ENCODE results near the gene C1QA. TPM values are rescaled to one million over a fixed set of nuclear protein-coding genes. Genes with fewer than 3 reads are reported as not detected.

Gene C1QA
- total RNA-seq, 2 donors from 2014 or later: not detected

DNA sequence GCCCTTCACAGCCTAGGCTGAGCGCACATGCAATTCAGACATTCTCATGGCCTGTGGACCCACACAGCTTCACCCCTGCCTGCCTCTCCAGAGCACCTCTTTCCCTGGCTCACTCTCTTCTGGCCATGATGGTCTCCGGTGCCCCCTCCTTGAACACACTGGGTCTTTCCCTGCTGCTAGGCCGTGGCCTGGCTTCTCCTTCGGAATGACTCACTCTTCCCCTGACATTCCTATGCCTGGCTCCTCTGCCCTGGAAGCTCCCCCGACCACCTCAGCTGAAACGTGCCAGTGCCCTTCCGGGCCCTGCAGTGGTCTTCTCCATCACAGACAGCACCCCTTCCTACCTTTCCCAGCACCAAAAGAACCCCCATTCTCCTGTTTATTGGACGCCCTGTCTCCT lies 44.9 kb upstream of the C1QA start:
- Mint-ChIP-seq H3K27ac (peak overlapping the region; percentile 59), H3K9me3 (no peaks in the 10 kb centered on the region), H3K4me1 (no peaks in the 10 kb centered on the region), H3K36me3 (ENCODE audit: low read depth) (no peaks in the 10 kb centered on the region), H3K27me3 (ENCODE audit: insufficient read depth) (peaks cover 2% of the 10 kb centered on the region), H3K4me3 (no peak overlapping the region)
- Histone ChIP-seq H3K36me3 (ENCODE audit: control insufficient read depth, insufficient read depth, low read length) (no peaks in the 10 kb centered on the region), H3K27ac (ENCODE audit: low read depth, low read length) (no peak overlapping the region), H3K9me3 (ENCODE audit: control insufficient read depth, low read length) (no peaks in the 10 kb centered on the region), H3K4me3 (ENCODE audit: low read length) (no peak overlapping the region), H3K9ac (ENCODE audit: extremely low read depth, low read length, poor library complexity, severe bottlenecking) (no peak overlapping the region), H3K27me3 (ENCODE audit: control insufficient read depth, insufficient read depth, low read length, poor library complexity, severe bottlenecking) (no peaks in the 10 kb centered on the region), H3K4me1 (ENCODE audit: control insufficient read depth, insufficient read depth, low read length) (no peaks in the 10 kb centered on the region)
- no peak for DNase-seq
- TF ChIP-seq, protein P1, sequence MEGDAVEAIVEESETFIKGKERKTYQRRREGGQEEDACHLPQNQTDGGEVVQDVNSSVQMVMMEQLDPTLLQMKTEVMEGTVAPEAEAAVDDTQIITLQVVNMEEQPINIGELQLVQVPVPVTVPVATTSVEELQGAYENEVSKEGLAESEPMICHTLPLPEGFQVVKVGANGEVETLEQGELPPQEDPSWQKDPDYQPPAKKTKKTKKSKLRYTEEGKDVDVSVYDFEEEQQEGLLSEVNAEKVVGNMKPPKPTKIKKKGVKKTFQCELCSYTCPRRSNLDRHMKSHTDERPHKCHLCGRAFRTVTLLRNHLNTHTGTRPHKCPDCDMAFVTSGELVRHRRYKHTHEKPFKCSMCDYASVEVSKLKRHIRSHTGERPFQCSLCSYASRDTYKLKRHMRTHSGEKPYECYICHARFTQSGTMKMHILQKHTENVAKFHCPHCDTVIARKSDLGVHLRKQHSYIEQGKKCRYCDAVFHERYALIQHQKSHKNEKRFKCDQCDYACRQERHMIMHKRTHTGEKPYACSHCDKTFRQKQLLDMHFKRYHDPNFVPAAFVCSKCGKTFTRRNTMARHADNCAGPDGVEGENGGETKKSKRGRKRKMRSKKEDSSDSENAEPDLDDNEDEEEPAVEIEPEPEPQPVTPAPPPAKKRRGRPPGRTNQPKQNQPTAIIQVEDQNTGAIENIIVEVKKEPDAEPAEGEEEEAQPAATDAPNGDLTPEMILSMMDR (conservative IDR thresholded peaks at IDR 0.05): no peak
- WGBS, 2 experiments (ENCODE audit: insufficient coverage in 1 of 2, insufficient read length in 1 of 2): 79 to 82% methylated on average over 7 to 8 of the region's 8 CpGs

DNA sequence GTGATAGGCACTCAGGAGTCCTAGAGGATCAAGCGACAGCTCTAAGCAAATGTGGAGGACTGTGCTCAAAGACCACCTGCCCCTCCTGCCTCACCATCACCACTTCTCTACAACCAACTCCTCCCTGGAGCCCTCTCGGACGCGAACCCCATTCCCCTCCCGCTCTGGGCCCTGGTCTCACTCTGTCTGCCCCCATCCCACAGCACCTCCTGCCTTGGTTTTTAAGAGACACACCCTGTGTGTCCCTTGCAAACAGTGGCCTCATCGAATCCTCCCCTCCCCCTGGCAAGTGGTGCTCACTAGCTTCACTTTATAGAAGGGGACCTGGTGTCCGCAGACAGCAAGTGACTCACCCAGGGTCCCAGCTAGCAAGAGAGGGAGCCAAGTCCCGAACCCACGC lies 44.4 kb upstream of the C1QA start:
- Mint-ChIP-seq H3K27ac (peak overlapping the region; percentile 59), H3K27me3 (ENCODE audit: insufficient read depth) (peaks cover 2% of the 10 kb centered on the region), H3K4me1 (no peaks in the 10 kb centered on the region), H3K36me3 (ENCODE audit: low read depth) (no peaks in the 10 kb centered on the region), H3K4me3 (no peak overlapping the region), H3K9me3 (no peaks in the 10 kb centered on the region)
- no peaks in the 10 kb centered on the region for H3K4me1 ChIP-seq (ENCODE audit: control insufficient read depth, insufficient read depth, low read length)
- no peaks in the 10 kb centered on the region for H3K9me3 ChIP-seq (ENCODE audit: control insufficient read depth, low read length)
- WGBS, 2 experiments (ENCODE audit: insufficient coverage in 1 of 2, insufficient read length in 1 of 2): 90% methylated on average over 5 to 9 of the region's 9 CpGs
- TF ChIP-seq, protein P1 (conservative IDR thresholded peaks at IDR 0.05): no peak
- H3K9ac ChIP-seq (ENCODE audit: extremely low read depth, low read length, poor library complexity, severe bottlenecking): no peak overlapping the region
- no peak overlapping the region for H3K4me3 ChIP-seq (ENCODE audit: low read length)
- no peak for DNase-seq
- H3K27me3 ChIP-seq (ENCODE audit: control insufficient read depth, insufficient read depth, low read length, poor library complexity, severe bottlenecking): no peaks in the 10 kb centered on the region
- no peak overlapping the region for H3K27ac ChIP-seq (ENCODE audit: low read depth, low read length)
- H3K36me3 ChIP-seq (ENCODE audit: control insufficient read depth, insufficient read depth, low read length): no peaks in the 10 kb centered on the region

DNA sequence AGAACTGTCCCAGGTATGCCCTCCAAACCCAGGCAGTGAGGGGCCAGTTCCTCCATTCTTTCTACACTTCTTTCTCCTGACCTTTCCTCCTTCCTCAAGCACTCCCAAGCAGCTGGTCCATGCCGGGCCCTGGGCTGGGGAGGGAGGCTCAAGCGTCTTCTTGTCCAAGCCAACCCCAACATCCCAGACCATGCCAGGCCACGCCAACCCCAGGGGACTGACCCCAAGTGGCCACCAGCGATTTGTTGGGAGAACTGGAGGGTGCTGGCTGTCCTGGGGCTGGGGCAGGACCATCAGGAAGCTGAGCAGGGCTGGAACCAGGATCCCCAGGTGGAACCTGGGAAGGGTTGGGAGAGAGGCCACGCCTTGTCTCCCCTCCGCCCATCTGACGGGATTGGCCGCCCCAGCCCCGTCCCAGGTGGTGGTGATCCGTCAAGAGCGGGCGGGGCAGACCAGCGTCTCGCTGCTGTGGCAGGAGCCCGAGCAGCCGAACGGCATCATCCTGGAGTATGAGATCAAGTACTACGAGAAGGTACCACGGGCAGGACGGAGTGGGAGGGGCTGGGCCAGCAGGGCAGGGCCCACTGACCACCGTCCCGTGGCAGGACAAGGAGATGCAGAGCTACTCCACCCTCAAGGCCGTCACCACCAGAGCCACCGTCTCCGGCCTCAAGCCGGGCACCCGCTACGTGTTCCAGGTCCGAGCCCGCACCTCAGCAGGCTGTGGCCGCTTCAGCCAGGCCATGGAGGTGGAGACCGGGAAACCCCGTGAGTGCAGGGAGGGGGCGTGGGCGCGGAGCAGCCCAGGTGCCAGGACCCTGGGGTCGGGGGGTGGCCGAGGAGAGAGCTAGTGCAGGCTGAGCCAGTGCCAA lies 43.3 kb upstream of the C1QA start:
- H3K36me3 ChIP-seq (ENCODE audit: control insufficient read depth, insufficient read depth, low read length): no peaks in the 10 kb centered on the region
- no peaks in the 10 kb centered on the region for H3K4me1 Mint-ChIP-seq
- H3K27ac ChIP-seq (ENCODE audit: low read depth, low read length): no peak overlapping the region
- no peak overlapping the region for H3K27ac Mint-ChIP-seq
- no peaks in the 10 kb centered on the region for H3K9me3 Mint-ChIP-seq
- WGBS, 2 experiments (ENCODE audit: insufficient coverage in 1 of 2, insufficient read length in 1 of 2): 89 to 95% methylated on average over 27 to 38 of the region's 38 CpGs
- peak; percentile 93 for DNase-seq
- no peak overlapping the region for H3K9ac ChIP-seq (ENCODE audit: extremely low read depth, low read length, poor library complexity, severe bottlenecking)
- peaks cover 2% of the 10 kb centered on the region for H3K27me3 Mint-ChIP-seq (ENCODE audit: insufficient read depth)
- H3K9me3 ChIP-seq (ENCODE audit: control insufficient read depth, low read length): no peaks in the 10 kb centered on the region
- H3K4me3 ChIP-seq (ENCODE audit: low read length): no peak overlapping the region
- H3K27me3 ChIP-seq (ENCODE audit: control insufficient read depth, insufficient read depth, low read length, poor library complexity, severe bottlenecking): no peaks in the 10 kb centered on the region
- H3K4me3 Mint-ChIP-seq: no peak overlapping the region
- no peaks in the 10 kb centered on the region for H3K4me1 ChIP-seq (ENCODE audit: control insufficient read depth, insufficient read depth, low read length)
- H3K36me3 Mint-ChIP-seq (ENCODE audit: low read depth): no peaks in the 10 kb centered on the region
- TF ChIP-seq, protein P1 (conservative IDR thresholded peaks at IDR 0.05): no peak
